ENCODE results near the gene SPRR2G.

- TF ChIP-seq POLR2AphosphoS5 (IDR thresholded peaks at IDR 0.05) (no peak), CTCF (IDR thresholded peaks at IDR 0.05) (peak in 1 of 6 experiments; percentile 17), EP300 (IDR thresholded peaks at IDR 0.05) (no peak), POLR2A (IDR thresholded peaks at IDR 0.05) (no peak)
These were observed 42.0 kb upstream of the SPRR2G start for GRCh38 chr1:153192697-153193096.

All from upper lobe of left lung (tissue), 4 donors.